T-helper 22 cell (primary cell): ENCODE measurements around the gene ZG16B.

Source experiments
- DNase-seq: peaks from one replicate; pipeline ENCODE4 v3.0.0-alpha.2; 2020; ENCODE audit warnings: low read depth

Gene ZG16B

GRCh38 chr16:2825049-2825742 is 4.9 kb upstream of the ZG16B start:
- DNase-seq, result no peak

GRCh38 chr16:2825906-2826305 is 4.2 kb upstream of the ZG16B start:
- no peak for DNase-seq

GRCh38 chr16:2826591-2827373 is 3.3 kb upstream of the ZG16B start:
- no peak for DNase-seq

GRCh38 chr16:2827374-2827791 is 2.7 kb upstream of the ZG16B start:
- no peak for DNase-seq

GRCh38 chr16:2827831-2828520 is 2.1 kb upstream of the ZG16B start:
- DNase-seq, result no peak

GRCh38 chr16:2828521-2828840 is 1.6 kb upstream of the ZG16B start:
- DNase-seq, result no peak

GRCh38 chr16:2828876-2829430 is 1.1 kb upstream of the ZG16B start:
- no peak for DNase-seq

- no peak for DNase-seq
These were observed 222 bp downstream of the ZG16B start for GRCh38 chr16:2830355-2830695.

GRCh38 chr16:2831203-2831602 is 1.1 kb downstream of the ZG16B start:
- DNase-seq, result no peak

GRCh38 chr16:2833776-2834175 is 3.7 kb downstream of the ZG16B start:
- DNase-seq, result no peak

- DNase-seq, result no peak
These were observed 4.9 kb downstream of the ZG16B start for GRCh38 chr16:2834968-2835367.

GRCh38 chr16:2835638-2836493 is 5.8 kb downstream of the ZG16B start:
- no peak for DNase-seq

GRCh38 chr16:2836646-2837508 is 6.8 kb downstream of the ZG16B start:
- no peak for DNase-seq

- DNase-seq, result no peak
These were observed 8.8 kb downstream of the ZG16B start for GRCh38 chr16:2838928-2839327.

- no peak for DNase-seq
These were observed 9.7 kb downstream of the ZG16B start for GRCh38 chr16:2839650-2840450.

- DNase-seq, result no peak
These were observed 10.8 kb downstream of the ZG16B start for GRCh38 chr16:2840914-2841313.

GRCh38 chr16:2841606-2842339 is 11.7 kb downstream of the ZG16B start:
- no peak for DNase-seq

GRCh38 chr16:2842340-2843000 is 12.4 kb downstream of the ZG16B start:
- DNase-seq, result peak; percentile 8

GRCh38 chr16:2843526-2843925 is 13.4 kb downstream of the ZG16B start:
- DNase-seq, result no peak
